Measurements from ENCODE around the gene PHLDB1.

PHLDB1 gene

DNA sequence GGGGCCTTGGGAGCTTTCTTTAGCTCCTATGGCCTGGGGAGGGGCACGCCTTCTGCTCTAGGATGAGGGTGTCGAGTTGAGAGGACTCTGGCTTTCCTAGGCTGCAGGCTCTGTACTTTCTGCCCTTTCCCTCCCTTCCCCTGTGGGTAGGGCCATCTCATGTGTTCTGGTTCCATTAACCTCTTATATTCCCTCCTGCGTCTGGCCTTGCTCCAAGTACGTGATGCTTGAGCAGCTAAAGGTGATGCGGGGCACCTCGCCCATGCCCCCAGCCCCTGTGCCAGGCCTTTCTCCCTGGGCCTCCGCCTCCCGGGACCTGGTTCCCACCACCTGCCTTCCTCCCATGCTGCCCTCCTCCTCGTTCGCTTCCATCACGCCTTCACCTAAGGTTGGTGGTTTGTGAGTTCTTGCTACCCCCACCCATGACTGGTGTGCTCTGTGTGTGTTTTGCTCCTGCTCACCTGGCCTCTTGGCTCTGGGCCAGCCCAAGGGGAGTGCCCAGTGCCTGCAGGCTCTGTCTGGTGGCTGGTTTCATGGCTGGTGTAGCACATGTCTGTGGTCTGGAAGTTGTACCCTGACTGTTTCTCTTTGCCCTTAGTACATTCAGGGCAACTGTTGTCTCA lies 34.1 kb downstream of the PHLDB1 start:
- no peak for TF ChIP-seq CTCF (IDR thresholded peaks at IDR 0.05; ENCODE audit: low read depth, low read length, missing control alignments)
- no peak overlapping the region for H3K4me3 ChIP-seq (replicated peaks; ENCODE audit: low read depth, low read length)
- DNase-seq (ENCODE audit: extremely low read depth, low read depth): no peak

DNA sequence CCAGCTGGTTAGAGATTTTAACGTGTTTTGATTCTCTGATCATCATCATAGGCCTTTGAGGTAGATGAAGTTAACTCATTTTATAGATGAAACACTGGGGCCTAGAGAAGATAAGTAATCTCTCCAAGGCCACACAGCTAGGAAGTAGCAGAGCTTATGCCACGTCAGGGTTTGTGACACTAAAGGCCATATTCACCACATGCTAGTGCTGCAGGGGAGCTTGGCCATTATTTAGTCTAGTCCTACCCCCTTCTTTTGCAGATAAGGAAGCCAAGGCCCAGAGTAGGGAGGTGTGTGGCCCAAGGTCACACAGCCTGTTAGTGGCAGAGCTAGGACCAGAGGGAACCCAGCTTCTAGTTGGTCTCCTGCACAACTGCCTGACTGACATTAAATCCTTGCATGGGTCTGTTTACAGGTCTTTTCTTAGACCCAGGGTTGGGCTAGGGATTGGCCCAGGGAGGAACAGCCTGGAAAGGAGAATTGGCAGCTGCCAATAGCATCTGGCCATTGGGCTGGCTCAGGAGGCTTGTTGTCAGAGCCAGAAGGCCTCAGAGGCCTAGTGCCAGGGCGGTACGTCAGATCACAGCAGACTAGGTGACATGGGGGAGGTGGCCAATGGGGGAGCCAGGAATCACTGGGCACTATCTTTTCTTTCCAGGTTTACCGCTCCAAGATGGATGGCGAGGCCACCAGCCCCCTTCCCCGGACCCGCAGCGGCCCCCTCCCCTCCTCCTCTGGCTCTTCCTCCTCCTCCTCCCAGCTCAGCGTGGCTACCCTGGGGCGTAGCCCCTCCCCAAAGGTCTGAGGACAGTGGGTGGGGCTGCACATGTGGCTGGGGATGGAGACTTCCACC lies 36.0 kb downstream of the PHLDB1 start:
- no peak for DNase-seq (ENCODE audit: extremely low read depth, low read depth)
- TF ChIP-seq CTCF (IDR thresholded peaks at IDR 0.05; ENCODE audit: low read depth, low read length, missing control alignments): no peak
- no peak overlapping the region for H3K4me3 ChIP-seq (replicated peaks; ENCODE audit: low read depth, low read length)

- no peak for TF ChIP-seq CTCF (IDR thresholded peaks at IDR 0.05; ENCODE audit: low read depth, low read length, missing control alignments)
- no peak for DNase-seq (ENCODE audit: extremely low read depth, low read depth)
These were observed 36.6 kb downstream of the PHLDB1 start for GRCh38 chr11:118643995-118644345.

DNA sequence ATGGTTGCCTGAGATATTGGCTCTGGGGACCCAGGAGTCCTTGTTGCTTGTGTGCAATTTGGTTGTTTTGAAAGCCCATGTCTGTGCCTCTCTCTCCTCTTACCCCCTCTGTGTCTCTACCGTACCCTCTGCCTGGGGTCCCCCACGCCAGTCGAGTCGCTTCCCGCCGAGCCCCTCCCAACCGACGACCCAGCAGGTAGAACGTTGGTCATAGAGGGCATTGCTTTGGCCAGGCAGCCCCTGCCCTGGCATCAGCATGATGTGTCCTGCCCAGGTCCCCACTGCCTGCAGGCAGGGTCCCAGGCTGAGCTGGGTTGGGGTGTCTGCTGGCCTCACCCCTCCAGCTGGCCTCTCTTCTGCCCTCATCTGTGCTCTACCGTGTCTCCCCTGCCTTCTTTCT lies 37.1 kb downstream of the PHLDB1 start:
- no peak overlapping the region for H3K4me3 ChIP-seq (replicated peaks; ENCODE audit: low read depth, low read length)
- TF ChIP-seq CTCF (IDR thresholded peaks at IDR 0.05; ENCODE audit: low read depth, low read length, missing control alignments): no peak
- DNase-seq (ENCODE audit: extremely low read depth, low read depth): no peak

More at GRCh38 chr11:118643995-118644345, 36.6 kb downstream of the PHLDB1 start:
- H3K4me3 ChIP-seq (replicated peaks; ENCODE audit: low read depth, low read length): no peak overlapping the region

- no peak overlapping the region for H3K4me3 ChIP-seq (replicated peaks; ENCODE audit: low read depth, low read length)
- TF ChIP-seq CTCF (IDR thresholded peaks at IDR 0.05; ENCODE audit: low read depth, low read length, missing control alignments): no peak
- no peak for DNase-seq (ENCODE audit: extremely low read depth, low read depth)
These were observed 37.8 kb downstream of the PHLDB1 start for GRCh38 chr11:118645066-118645715.

DNA sequence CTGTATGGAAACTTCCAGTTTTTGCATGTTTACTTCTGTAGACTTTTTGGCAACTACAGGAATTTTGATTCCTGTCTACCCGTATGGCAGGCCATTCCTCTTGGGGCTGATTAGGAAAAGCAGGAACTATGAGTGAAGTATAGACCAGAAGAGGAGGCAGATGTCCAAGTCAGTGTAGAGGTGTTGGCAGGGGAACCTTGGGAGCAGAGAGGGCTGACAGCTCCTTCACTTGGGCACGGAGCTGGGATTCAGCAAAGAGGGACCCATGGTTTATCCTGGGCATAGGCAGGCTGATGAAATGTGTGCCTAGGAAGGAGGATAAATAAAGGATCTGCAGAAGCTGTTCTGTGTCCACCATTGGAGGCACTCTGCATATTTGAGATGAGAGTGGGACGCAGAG lies 39.0 kb downstream of the PHLDB1 start:
- H3K4me3 ChIP-seq (replicated peaks; ENCODE audit: low read depth, low read length): no peak overlapping the region
- no peak for DNase-seq (ENCODE audit: extremely low read depth, low read depth)
- TF ChIP-seq CTCF (IDR thresholded peaks at IDR 0.05; ENCODE audit: low read depth, low read length, missing control alignments): no peak

All from HFF-Myc (cell line).